RWPE1 (cell line): ENCODE measurements around the gene SIGLEC7.

Experiments used
- CTCF ChIA-PET: fragments of 350-600 bp; sonication (Branson Sonifier 250); formaldehyde crosslinking; extraction: SDS; loops from one replicate; lab custom pipeline; 2021; lab: Yijun Ruan, JAX
- POLR2A ChIA-PET: fragments of 400-600 bp; formaldehyde crosslinking; extraction: SDS; loops from one replicate; lab custom pipeline; 2020; ENCODE audit warnings: antibody characterized with exemption; ENCODE audit not compliant: low non-redundant PET; lab: Yijun Ruan, JAX
- DNase-seq: peaks from one replicate; pipeline ENCODE4 v3.0.0; 2012; ENCODE audit warnings: low spot score
- H3K27ac ChIP-seq: fragments of 450-650 bp; 2 replicates; pipeline ENCODE4 v1.5.1; 2017
- TF ChIP-seq, protein P1 (sequence below): fragments of 450-650 bp; conservative IDR thresholded peaks from 2 replicates; pipeline ENCODE4 v1.5.1; 2017; ENCODE audit warnings: low read depth, mild to moderate bottlenecking

SIGLEC7 gene

GRCh38 chr19:51188227-51188559 lies 46.1 kb downstream of the SIGLEC7 start:
- DNase-seq = no peak
- CTCF ChIA-PET = no interaction called here
- TF ChIP-seq, protein P1, sequence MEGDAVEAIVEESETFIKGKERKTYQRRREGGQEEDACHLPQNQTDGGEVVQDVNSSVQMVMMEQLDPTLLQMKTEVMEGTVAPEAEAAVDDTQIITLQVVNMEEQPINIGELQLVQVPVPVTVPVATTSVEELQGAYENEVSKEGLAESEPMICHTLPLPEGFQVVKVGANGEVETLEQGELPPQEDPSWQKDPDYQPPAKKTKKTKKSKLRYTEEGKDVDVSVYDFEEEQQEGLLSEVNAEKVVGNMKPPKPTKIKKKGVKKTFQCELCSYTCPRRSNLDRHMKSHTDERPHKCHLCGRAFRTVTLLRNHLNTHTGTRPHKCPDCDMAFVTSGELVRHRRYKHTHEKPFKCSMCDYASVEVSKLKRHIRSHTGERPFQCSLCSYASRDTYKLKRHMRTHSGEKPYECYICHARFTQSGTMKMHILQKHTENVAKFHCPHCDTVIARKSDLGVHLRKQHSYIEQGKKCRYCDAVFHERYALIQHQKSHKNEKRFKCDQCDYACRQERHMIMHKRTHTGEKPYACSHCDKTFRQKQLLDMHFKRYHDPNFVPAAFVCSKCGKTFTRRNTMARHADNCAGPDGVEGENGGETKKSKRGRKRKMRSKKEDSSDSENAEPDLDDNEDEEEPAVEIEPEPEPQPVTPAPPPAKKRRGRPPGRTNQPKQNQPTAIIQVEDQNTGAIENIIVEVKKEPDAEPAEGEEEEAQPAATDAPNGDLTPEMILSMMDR = no peak
- H3K27ac ChIP-seq = no peak overlapping the region
- POLR2A ChIA-PET = no interaction called here

DNA sequence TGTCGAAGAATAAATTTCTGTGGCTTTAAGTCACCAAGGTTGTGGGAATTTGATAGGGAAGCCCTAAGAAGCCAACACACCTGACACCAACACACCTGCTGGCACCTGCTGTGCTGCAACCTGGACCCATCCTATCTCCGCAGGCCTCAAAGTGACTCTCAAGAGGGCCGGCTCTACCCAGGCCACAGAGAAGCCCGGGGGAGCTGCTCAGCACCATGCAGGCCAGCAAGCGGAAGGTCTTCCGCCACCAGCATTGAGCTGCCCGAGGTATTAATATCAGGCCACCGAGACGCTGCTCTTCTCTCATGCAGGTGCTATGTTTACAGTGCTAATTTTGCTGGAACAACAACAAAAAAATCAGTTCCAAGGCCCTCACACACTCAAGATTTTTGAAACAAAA lies 50.6 kb downstream of the SIGLEC7 start:
- TF ChIP-seq, protein P1 = no peak
- CTCF ChIA-PET = interaction anchor here (0.7 kb wide), 1 partner anchor 465 kb away, joined by 3 read pairs; no protein-coding TSS in a partner anchor
- POLR2A ChIA-PET = no interaction called here
- no peak overlapping the region for H3K27ac ChIP-seq
- DNase-seq = no peak

GRCh38 chr19:51194527-51195315 lies 52.6 kb downstream of the SIGLEC7 start:
- TF ChIP-seq, protein P1 = no peak
- no peak overlapping the region for H3K27ac ChIP-seq
- CTCF ChIA-PET = interaction anchor here (1.6 kb wide), 1 partner anchor 65 kb away, joined by 5 read pairs; no protein-coding TSS in a partner anchor
- POLR2A ChIA-PET = no interaction called here
- DNase-seq = peak; percentile 20

DNA sequence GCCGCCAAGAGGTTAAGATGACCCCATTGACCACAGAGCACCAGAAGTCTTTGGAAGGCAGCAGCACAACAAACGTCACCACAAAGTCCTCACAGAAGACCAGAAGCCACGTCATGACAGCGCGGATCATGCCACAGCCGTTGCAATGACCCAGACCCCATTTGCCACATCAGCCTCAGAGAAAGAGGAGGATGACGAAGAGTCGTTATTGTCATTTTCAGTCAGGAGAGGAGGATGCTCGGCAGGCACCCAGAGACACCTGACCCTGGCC lies 53.1 kb downstream of the SIGLEC7 start:
- CTCF ChIA-PET = interaction anchor here (1.6 kb wide), 1 partner anchor 64 kb away, joined by 5 read pairs; no protein-coding TSS in a partner anchor
- TF ChIP-seq, protein P1 = no peak
- no peak overlapping the region for H3K27ac ChIP-seq
- no peak for DNase-seq
- POLR2A ChIA-PET = no interaction called here

DNA sequence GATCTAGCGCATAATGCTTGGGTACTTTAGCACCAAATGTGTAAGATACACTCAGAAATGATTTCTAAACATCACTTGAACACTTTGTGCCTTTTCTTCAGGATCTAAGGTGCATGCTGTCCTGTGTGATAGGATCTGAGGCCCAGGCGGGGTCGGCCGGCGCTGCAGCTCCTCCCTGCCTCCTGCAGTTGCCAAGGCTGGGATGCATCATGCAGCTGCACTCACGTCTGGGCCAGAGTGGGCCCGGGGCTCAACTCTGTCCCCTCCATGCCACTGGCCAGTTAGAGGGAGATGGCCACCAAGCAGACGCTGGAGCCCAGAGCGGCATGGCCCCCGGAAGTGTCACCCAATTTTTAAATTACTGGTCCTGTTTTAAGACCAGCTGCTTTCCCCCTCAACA lies 53.5 kb downstream of the SIGLEC7 start:
- POLR2A ChIA-PET = no interaction called here
- H3K27ac ChIP-seq = no peak overlapping the region
- no peak for DNase-seq
- CTCF ChIA-PET = interaction anchor here (1.6 kb wide), 1 partner anchor 64 kb away, joined by 5 read pairs; no protein-coding TSS in a partner anchor
- TF ChIP-seq, protein P1 = no peak

DNA sequence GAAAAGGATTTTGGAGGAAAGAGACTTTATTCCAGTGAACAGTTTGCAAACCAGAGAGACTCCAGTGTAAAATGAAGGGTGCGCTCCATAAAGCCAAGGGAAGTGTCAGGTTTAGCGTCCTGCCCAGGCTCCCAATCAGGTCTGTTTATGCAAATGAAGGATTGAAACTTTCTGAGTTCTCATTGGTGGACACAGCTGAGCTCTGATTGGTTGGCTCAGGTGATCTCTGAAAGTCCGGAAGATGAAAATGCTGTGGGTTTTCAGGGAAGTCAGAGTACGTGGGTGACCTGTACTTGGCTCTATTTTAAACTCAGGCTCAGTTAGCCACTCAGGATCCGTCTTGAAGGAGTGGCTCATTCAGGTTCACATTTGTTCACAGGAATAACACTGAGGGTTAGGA lies 54.1 kb downstream of the SIGLEC7 start:
- ChIA-PET CTCF (interaction anchor here (1.6 kb wide), 1 partner anchor 63 kb away, joined by 5 read pairs; no protein-coding TSS in a partner anchor), POLR2A (no interaction called here)
- TF ChIP-seq, protein P1 = no peak
- no peak overlapping the region for H3K27ac ChIP-seq
- DNase-seq = no peak
